ENCODE data around the gene B4GALT2. TPM values are rescaled to one million over a fixed set of nuclear protein-coding genes. Genes with fewer than 3 reads are reported as not detected.

The B4GALT2 gene
- total and polyA plus RNA-seq, 2 donors (not counting 3 experiments of a cell fraction or from before 2014, with no cell fraction given) = 80.0 to 103 TPM

- Histone ChIP-seq H3K27me3 (ENCODE audit: control insufficient read depth in 2 of 2, insufficient read depth in 2 of 2, low read length in 2 of 2) (no peaks in the 10 kb centered on the region), H3K4me2 (ENCODE audit: insufficient read depth, low read length) (no peak overlapping the region), H3K36me3 (ENCODE audit: control insufficient read depth in 2 of 2, extremely low read depth in 1 of 2, insufficient read depth in 2 of 2, low read length in 2 of 2) (no peaks in the 10 kb centered on the region), H3K27ac (ENCODE audit: insufficient read depth, low read depth, low read length) (no peak overlapping the region), H3K79me2 (ENCODE audit: control insufficient read depth, insufficient read depth, low read length) (no peaks in the 10 kb centered on the region), H3K9ac (replicated peaks; ENCODE audit: extremely low read depth, insufficient read depth, low read length) (no peak overlapping the region), H3K9me1 (replicated peaks; ENCODE audit: control insufficient read depth, extremely low read depth, insufficient read depth, low read length) (no peaks in the 10 kb centered on the region), H3K9me3 (replicated peaks; ENCODE audit: control insufficient read depth, insufficient read depth, low read length) (no peaks in the 10 kb centered on the region), H4K20me1 (replicated peaks; ENCODE audit: control insufficient read depth, extremely low read depth, insufficient read depth, low read length) (no peaks in the 10 kb centered on the region), H2AFZ (ENCODE audit: low read depth, low read length) (no peak overlapping the region), H3K4me1 (ENCODE audit: control insufficient read depth, extremely low read depth, insufficient read depth, low read length) (peaks cover 7% of the 10 kb centered on the region), H3K4me3 (replicated peaks in 1 of 3; ENCODE audit: insufficient read depth in 1 of 3, low read depth in 1 of 3, low read length in 3 of 3) (no peak overlapping the region)
- CTCF ChIA-PET = interaction anchor here (1.2 to 4.8 kb wide), 3 partner anchors 14 to 270 kb away, joined by 3 to 101 read pairs (median 7); no protein-coding TSS in a partner anchor
- dilution Hi-C loops (cut with MboI; ENCODE audit: extremely low pct_ligation_motif_present, low sequenced_read_pairs) = no loop called here
- DNase-seq (ENCODE audit: low read depth, low spot score) = no peak
- TF ChIP-seq MAX (IDR thresholded peaks at IDR 0.05; ENCODE audit: insufficient read depth, insufficient read length) (no peak), MYC (IDR thresholded peaks at IDR 0.05; ENCODE audit: low read depth, low read length) (no peak), CTCF (IDR thresholded peaks at IDR 0.05; ENCODE audit: extremely low read depth in 1 of 2, insufficient read depth in 1 of 2, low read depth in 1 of 2, low read length in 2 of 2) (no peak), EZH2 (IDR thresholded peaks at IDR 0.05; ENCODE audit: borderline replicate concordance, low read depth, low read length, severe bottlenecking) (no peak)
- BruUV-seq (replicated peaks) = no TSS peak
- FAIRE-seq = no peak
- intact Hi-C loops (cut with micrococcal nuclease) = loop anchor here (5.0 kb wide), 1 partner anchor 41 kb away; the partner anchor contains the start of gene CCDC24
- POLR2A ChIA-PET = no interaction called here
Measured at GRCh38 chr1:44033756-44034155, 54.7 kb downstream of the B4GALT2 start.

GRCh38 chr1:44034423-44034822 is 55.4 kb downstream of the B4GALT2 start:
- dilution Hi-C loops (cut with MboI; ENCODE audit: extremely low pct_ligation_motif_present, low sequenced_read_pairs) = no loop called here
- intact Hi-C loops (cut with micrococcal nuclease) = loop anchor here (5.0 kb wide), 1 partner anchor 42 kb away; the partner anchor contains the start of gene CCDC24
- FAIRE-seq = no peak
- H3K27ac ChIP-seq (ENCODE audit: insufficient read depth, low read depth, low read length) = no peak overlapping the region
- DNase-seq (ENCODE audit: low read depth, low spot score) = no peak
- H3K9ac ChIP-seq (replicated peaks; ENCODE audit: extremely low read depth, insufficient read depth, low read length) = no peak overlapping the region
- TF ChIP-seq JUN (IDR thresholded peaks at IDR 0.05; ENCODE audit: borderline replicate concordance, insufficient read depth, insufficient read length, low read depth) (no peak), CTCF (IDR thresholded peaks at IDR 0.05; ENCODE audit: extremely low read depth in 1 of 2, insufficient read depth in 1 of 2, low read depth in 1 of 2, low read length in 2 of 2) (no peak), GATA2 (IDR thresholded peaks at IDR 0.05; ENCODE audit: insufficient read depth, insufficient read length, low read depth, low read length) (no peak), EZH2 (IDR thresholded peaks at IDR 0.05; ENCODE audit: borderline replicate concordance, low read depth, low read length, severe bottlenecking) (no peak), MAX (IDR thresholded peaks at IDR 0.05; ENCODE audit: insufficient read depth, insufficient read length) (no peak), POLR2AphosphoS5 (IDR thresholded peaks at IDR 0.05; ENCODE audit: insufficient read depth, low read depth, low read length) (no peak), MYC (IDR thresholded peaks at IDR 0.05; ENCODE audit: low read depth, low read length) (no peak), POLR2A (IDR thresholded peaks at IDR 0.05; ENCODE audit: low read depth, low read length) (no peak), FOS (IDR thresholded peaks at IDR 0.05; ENCODE audit: borderline replicate concordance, insufficient read depth, low read length) (no peak)
- ChIA-PET POLR2A (no interaction called here), CTCF (interaction anchor here (1.7 to 4.8 kb wide), 3 partner anchors 14 to 271 kb away, joined by 7 to 101 read pairs (median 58); no protein-coding TSS in a partner anchor)
- no peaks in the 10 kb centered on the region for H3K9me3 ChIP-seq (replicated peaks; ENCODE audit: control insufficient read depth, insufficient read depth, low read length)
- H4K20me1 ChIP-seq (replicated peaks; ENCODE audit: control insufficient read depth, extremely low read depth, insufficient read depth, low read length) = no peaks in the 10 kb centered on the region
- no peaks in the 10 kb centered on the region for H3K36me3 ChIP-seq (ENCODE audit: control insufficient read depth in 2 of 2, extremely low read depth in 1 of 2, insufficient read depth in 2 of 2, low read length in 2 of 2)
- H3K9me1 ChIP-seq (replicated peaks; ENCODE audit: control insufficient read depth, extremely low read depth, insufficient read depth, low read length) = no peaks in the 10 kb centered on the region
- H3K4me2 ChIP-seq (ENCODE audit: insufficient read depth, low read length) = no peak overlapping the region
- BruUV-seq (replicated peaks) = no TSS peak
- H3K27me3 ChIP-seq (ENCODE audit: control insufficient read depth in 2 of 2, insufficient read depth in 2 of 2, low read length in 2 of 2) = no peaks in the 10 kb centered on the region
- no peaks in the 10 kb centered on the region for H3K79me2 ChIP-seq (ENCODE audit: control insufficient read depth, insufficient read depth, low read length)
- H3K4me1 ChIP-seq (ENCODE audit: control insufficient read depth, extremely low read depth, insufficient read depth, low read length) = peaks cover 5% of the 10 kb centered on the region
- H2AFZ ChIP-seq (ENCODE audit: low read depth, low read length) = no peak overlapping the region
- no peak overlapping the region for H3K4me3 ChIP-seq (replicated peaks in 1 of 3; ENCODE audit: insufficient read depth in 1 of 3, low read depth in 1 of 3, low read length in 3 of 3)

Measured in endothelial cell of umbilical vein (primary cell).